Small intestine (tissue), 7 donors: Measurements from ENCODE around the gene WDR1. TPM values are rescaled to one million over a fixed set of nuclear protein-coding genes. Genes with fewer than 3 reads are reported as not detected.

Experiments used
- DNase-seq, 2 donors: peaks; one replicate each; pipeline versions ENCODE4 v3.0.0 to v3.0.0-alpha.2; 2013
- FAIRE-seq: peaks from 2 replicates; lab custom pipeline; 2012; peaks lifted over from hg19 to GRCh38; lab: Jason Lieb, UNC
- H3K27ac ChIP-seq, 3 donors: one replicate each; pipeline ENCODE4 v1.5.1; 2013; ENCODE audit warnings: low read length in 2 of 3, mild to moderate bottlenecking in 2 of 3, control low read depth in 1 of 3, inconsistent platforms in 1 of 3, low read depth in 1 of 3, moderate library complexity in 1 of 3
- H3K27me3 ChIP-seq, 3 donors: one replicate each; pipeline ENCODE4 v1.6.1; 2013; ENCODE audit warnings: low read length in 3 of 3, inconsistent platforms in 1 of 3; ENCODE audit not compliant: control insufficient read depth in 3 of 3, insufficient read depth in 3 of 3
- H3K36me3 ChIP-seq, 3 donors: one replicate each; pipeline ENCODE4 v1.6.1; 2013; ENCODE audit warnings: low read length in 3 of 3, inconsistent platforms in 1 of 3, low read depth in 1 of 3, mild to moderate bottlenecking in 1 of 3, moderate library complexity in 1 of 3; ENCODE audit not compliant: control insufficient read depth in 3 of 3, insufficient read depth in 2 of 3
- H3K4me1 ChIP-seq, 3 donors: one replicate each; pipeline ENCODE4 v1.6.1; 2013; ENCODE audit warnings: low read length in 2 of 3, inconsistent platforms in 1 of 3, low read depth in 1 of 3, mild to moderate bottlenecking in 1 of 3, moderate library complexity in 1 of 3; ENCODE audit not compliant: control insufficient read depth in 3 of 3, insufficient read depth in 2 of 3
- H3K4me3 ChIP-seq, 3 donors: one replicate each; pipeline ENCODE4 v1.5.1; 2013; ENCODE audit warnings: low read length in 3 of 3, control low read depth in 1 of 3, inconsistent platforms in 1 of 3, low read depth in 1 of 3, mild to moderate bottlenecking in 1 of 3, moderate library complexity in 1 of 3
- H3K9me3 ChIP-seq, 2 donors: one replicate each; pipeline ENCODE4 v1.6.1; 2013; ENCODE audit warnings: low read depth in 1 of 2, low read length in 1 of 2; ENCODE audit not compliant: control insufficient read depth in 2 of 2, insufficient read depth in 1 of 2
- WGBS, 3 donors: extraction: QIAGEN DNeasy Blood & Tissue Kit; methylation state at CpG; one replicate each; pipeline ENCODE4 v1.1.7; 2013; 5-methylcytosine and 5-hydroxymethylcytosine counted together
- polyA plus RNA-seq, 4 donors: library from polyadenylated mRNA; stranded (reverse) in 3 of 4; unstranded in 1 of 4; fragments of 200-250 nt in 3 of 4; fragments of 120-200 nt in 1 of 4; gene quantifications; one replicate each; pipeline versions ENCODE4 v1.2.1 to v1.2.3, GENCODE V29; 2013
- donor health status: healthy with polysubstance abuse.
- donor health status: control.
- donor health status: control.
- donor health status: Bipolar disorder and iron deficiency.
- donor health status: healthy.

WDR1 gene
- polyA plus RNA-seq, 4 donors = 147 to 196 (median 165) TPM

DNA sequence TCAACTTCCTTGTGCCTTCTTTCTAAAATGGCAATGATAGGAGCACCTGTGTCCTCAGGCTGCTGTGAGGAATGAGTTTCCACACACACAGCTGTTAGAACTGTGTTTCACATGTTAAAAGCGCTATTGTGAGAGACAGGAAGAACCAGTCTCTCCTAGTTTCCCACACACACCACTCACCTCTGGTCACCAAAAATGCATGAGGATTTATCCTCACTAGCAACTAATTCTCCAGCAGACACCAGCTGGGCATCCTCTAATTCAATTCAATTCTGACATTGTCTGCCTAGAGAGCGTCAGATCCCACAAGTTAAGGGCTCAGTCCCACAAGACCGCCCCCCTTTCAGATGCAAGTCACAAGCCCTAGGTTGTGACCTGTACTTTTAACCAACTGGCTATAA is 66.3 kb downstream of the WDR1 start:
- 86 to 94% (median 94%) methylated on average over 3 of the region's 3 CpGs for WGBS, 3 donors
- no peak for FAIRE-seq
- Histone ChIP-seq H3K36me3 (no peaks in the 10 kb centered on the region), H3K27ac (no peak overlapping the region), H3K9me3 (no peaks in the 10 kb centered on the region), H3K4me3 (no peak overlapping the region), H3K4me1 (peaks cover 2 to 28% (median 3%) of the 10 kb centered on the region in 3 donors), H3K27me3 (no peaks in the 10 kb centered on the region)
- no peak for DNase-seq

DNA sequence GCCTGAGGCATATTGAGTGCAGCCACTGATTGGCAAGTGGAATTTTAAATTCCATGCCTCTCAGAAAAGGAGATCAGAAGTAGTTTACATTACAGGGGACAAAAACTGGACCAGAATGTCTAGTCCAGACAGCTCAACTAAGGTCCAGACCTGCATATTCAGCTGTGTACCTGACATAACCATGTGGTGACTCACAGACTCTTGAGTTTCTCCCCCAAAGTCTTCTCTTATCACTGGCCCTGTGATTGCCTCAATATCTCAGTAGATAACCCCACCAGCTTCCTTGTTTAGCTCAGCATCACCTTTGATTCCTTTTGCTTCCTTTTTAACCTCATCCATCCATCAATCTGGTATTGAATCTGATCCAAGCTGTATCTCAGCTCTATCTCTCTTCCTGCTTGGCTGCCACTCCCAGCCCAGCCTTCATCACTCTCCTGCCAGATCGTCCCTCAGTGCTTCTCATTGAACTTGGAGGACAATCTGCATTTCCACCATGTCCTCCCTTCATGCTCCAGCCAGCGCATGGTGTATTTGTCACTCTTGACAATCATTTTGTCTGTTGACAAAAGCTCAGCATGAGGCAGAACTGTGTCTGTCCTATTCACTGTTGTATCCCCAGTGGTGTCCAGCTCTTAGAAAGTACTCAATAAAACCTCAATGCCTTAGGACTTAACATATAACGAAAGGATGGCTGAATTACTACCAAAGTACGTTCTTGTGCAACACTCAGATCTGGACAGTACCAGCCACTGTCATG is 67.5 kb downstream of the WDR1 start:
- FAIRE-seq = no peak

DNA sequence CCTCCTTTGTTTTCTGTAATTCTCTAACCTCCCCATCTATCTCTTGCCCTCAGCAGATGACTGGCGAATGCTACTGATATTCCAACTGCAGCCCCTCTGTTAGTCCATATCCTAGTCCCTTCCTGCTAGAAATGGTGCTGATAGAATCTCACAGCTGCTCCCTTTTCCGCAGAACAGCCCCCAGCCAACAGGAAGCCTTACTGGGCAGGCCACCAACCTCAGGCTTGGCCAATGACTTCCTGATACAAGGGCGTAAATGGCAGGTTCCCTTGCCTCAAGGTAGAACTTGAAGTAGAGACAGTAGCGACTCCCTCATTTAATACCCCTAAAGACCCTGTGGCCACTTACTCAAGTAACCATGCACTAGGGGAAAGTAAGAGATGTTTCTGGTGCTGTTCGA is 68.6 kb downstream of the WDR1 start:
- DNase-seq (no peak), FAIRE-seq (no peak)
- no peak overlapping the region for H3K27ac ChIP-seq
- no peaks in the 10 kb centered on the region for H3K27me3 ChIP-seq
- no peaks in the 10 kb centered on the region for H3K36me3 ChIP-seq
- H3K4me1 ChIP-seq = peaks cover 2 to 32% (median 3%) of the 10 kb centered on the region in 3 donors
- H3K9me3 ChIP-seq = no peaks in the 10 kb centered on the region
- H3K4me3 ChIP-seq = no peak overlapping the region
- 77 to 87% (median 86%) methylated on average over 5 of the region's 5 CpGs for WGBS, 3 donors

More for the DNA sequence above, 67.5 kb downstream of the WDR1 start:
- 50 to 59% (median 53%) methylated on average over 4 of the region's 4 CpGs for WGBS, 3 donors
- H3K4me3 ChIP-seq = no peak overlapping the region
- DNase-seq = peak; percentile 56 to 68
- H3K36me3 ChIP-seq = no peaks in the 10 kb centered on the region
- H3K9me3 ChIP-seq = no peaks in the 10 kb centered on the region
- no peak overlapping the region for H3K27ac ChIP-seq
- H3K27me3 ChIP-seq = no peaks in the 10 kb centered on the region
- peaks cover 2 to 32% (median 3%) of the 10 kb centered on the region in 3 donors for H3K4me1 ChIP-seq

DNA sequence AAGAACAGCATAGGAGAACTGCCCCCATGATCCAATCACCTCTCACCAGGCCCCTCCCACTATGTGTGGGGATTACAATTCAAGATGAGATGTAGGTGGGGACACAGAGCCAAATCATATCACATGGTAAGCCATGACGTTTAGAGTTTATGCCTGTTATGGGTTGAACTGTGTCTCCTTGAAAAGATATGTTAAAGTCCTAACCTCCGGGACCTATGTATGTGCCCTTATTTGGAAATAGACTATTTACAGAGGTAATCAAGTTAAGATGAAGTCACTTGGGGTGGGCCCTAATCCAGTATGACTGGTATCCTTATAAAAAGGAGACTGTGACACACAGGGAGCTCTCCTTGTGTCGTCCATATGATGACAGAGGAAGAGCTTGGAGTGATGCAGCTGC is 70.1 kb downstream of the WDR1 start:
- WGBS, 3 donors = 56 to 66% (median 65%) methylated on average over 3 of the region's 3 CpGs
- no peak for FAIRE-seq

DNA sequence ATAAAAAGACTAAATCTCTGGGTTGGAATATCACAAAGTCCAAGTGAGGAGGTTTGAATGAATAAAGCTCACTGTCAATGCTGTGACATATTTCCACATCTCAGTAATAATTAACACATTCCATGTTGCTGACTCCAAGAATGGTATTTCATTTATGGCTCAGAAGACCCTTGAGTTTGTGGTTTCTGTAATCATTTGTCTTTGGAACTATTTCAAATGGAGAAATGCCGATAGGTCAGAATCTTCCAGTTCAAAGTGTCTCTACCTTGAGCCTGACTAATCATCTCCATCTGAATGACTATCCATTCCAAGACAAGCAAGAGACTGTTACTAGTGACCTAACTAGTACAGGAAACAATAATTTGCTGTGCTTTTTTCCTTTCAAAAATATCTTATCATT is 71.1 kb downstream of the WDR1 start:
- Histone ChIP-seq H3K36me3 (no peaks in the 10 kb centered on the region), H3K27me3 (no peaks in the 10 kb centered on the region), H3K4me1 (peaks cover 2 to 32% (median 3%) of the 10 kb centered on the region in 3 donors), H3K9me3 (no peaks in the 10 kb centered on the region), H3K27ac (peak overlapping the region in 1 of 3 donors; percentile 55), H3K4me3 (no peak overlapping the region)
- FAIRE-seq (no peak), DNase-seq (peak; percentile 18 to 86)
- 46 to 50% (median 48%) methylated on average over 1 of the region's 1 CpG for WGBS, 3 donors

More for the DNA sequence above, 70.1 kb downstream of the WDR1 start:
- Histone ChIP-seq H3K4me3 (no peak overlapping the region), H3K27me3 (no peaks in the 10 kb centered on the region), H3K4me1 (peaks cover 2 to 32% (median 3%) of the 10 kb centered on the region in 3 donors), H3K27ac (peak overlapping the region in 1 of 3 donors; percentile 55), H3K36me3 (no peaks in the 10 kb centered on the region), H3K9me3 (no peaks in the 10 kb centered on the region)
- peak in 1 of 2 donors; percentile 32 for DNase-seq

DNA sequence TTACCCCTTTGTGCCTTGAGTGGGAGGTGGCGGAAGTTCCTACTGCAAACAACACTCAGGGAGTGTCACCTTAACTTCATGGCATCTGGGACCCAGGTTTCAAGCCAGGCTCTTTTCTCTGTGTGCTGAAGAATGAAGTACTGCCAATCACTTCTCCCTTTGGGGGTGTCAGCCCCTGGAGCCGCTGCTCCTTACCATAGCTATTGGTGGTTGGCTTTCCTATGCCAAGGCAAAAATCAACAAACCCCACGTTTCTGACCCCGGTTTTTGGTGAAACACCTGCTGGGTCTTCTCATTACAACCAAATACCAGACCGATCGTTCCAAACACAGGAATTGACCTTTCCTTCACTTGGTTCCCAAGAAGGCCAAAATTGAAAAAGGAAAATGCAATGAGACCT is 75.6 kb downstream of the WDR1 start:
- DNase-seq = no peak
- WGBS, 3 donors = 81 to 88% (median 83%) methylated on average over 6 of the region's 6 CpGs
- Histone ChIP-seq H3K27ac (no peak overlapping the region), H3K27me3 (no peaks in the 10 kb centered on the region), H3K4me3 (no peak overlapping the region), H3K9me3 (no peaks in the 10 kb centered on the region), H3K36me3 (no peaks in the 10 kb centered on the region), H3K4me1 (peaks cover 0 to 4% (median 0%) of the 10 kb centered on the region in 3 donors)
- FAIRE-seq = no peak

DNA sequence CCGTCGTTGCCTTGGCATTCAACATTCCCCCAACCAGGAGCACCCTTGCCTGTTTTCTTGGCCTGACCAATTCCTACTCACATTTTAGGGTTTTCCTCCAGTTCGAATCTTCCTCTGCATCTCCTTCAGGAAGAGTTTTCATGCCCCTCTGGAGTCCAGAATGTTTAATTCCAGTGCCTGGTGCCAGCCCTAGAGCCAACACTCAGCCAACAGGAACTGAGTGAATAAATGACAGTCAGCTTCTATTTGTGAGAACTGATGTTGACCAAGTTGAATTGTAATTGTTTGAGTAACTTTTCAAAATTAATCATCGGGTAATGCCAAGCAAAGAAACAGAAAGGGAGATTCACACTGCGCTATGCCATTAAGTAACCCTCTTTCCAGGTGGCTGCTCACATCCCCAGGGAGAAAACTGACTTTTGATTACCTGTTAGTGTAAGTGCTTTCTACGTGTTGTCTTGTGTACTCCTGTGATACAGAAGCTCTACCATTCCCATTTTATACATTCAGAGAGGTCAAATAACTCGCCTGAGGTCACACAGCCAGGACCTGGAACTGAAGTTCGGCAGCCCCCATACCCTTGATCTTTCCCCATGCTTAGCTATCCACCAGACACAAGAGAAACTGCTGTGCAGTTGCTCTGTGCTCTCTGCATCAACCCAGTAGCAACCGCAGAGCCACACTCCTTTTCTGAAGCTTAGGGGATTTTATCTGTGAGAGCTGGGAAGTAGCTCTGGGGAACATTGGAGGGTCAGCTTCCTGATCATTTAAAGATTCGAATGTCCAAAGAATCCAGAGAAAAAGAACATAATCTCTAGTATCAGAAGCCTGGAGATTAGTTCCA is 76.3 kb downstream of the WDR1 start:
- Histone ChIP-seq H3K4me1 (peaks cover 0 to 4% (median 0%) of the 10 kb centered on the region in 3 donors), H3K4me3 (no peak overlapping the region), H3K36me3 (no peaks in the 10 kb centered on the region), H3K27ac (no peak overlapping the region), H3K9me3 (no peaks in the 10 kb centered on the region), H3K27me3 (no peaks in the 10 kb centered on the region)
- 84 to 89% (median 85%) methylated on average over 10 of the region's 10 CpGs for WGBS, 3 donors
- no peak for FAIRE-seq
- DNase-seq = no peak

DNA sequence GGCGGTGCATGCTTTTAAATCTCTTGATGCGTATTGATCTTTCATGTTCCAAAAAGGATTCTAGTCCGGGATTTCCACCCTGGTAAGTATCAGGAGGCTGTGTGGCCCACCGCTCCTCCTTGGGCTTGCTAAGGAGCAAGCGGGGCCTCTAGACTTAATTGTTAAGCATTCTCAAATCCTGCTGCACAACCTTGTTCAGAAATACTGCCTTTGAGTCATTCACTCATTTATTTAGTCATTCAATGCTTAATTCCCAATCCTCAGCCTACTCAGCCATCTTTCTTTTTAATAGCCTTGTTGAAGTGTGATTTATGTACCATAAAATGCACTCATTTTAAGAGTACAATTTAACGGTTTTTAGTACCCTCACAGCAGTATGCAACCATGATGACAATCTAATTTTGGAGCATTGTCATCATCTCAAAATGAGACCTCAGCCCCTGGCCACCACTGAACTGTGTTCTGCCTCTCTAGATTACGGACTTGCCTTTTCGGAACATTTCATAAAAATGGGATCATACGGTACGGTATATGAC is 79.7 kb downstream of the WDR1 start:
- no peak overlapping the region for H3K27ac ChIP-seq

More for the DNA sequence above, 79.7 kb downstream of the WDR1 start:
- Histone ChIP-seq H3K27me3 (no peaks in the 10 kb centered on the region), H3K9me3 (no peaks in the 10 kb centered on the region), H3K4me1 (peaks cover 0 to 13% (median 3%) of the 10 kb centered on the region in 3 donors), H3K36me3 (no peaks in the 10 kb centered on the region), H3K4me3 (no peak overlapping the region)
- no peak for DNase-seq
- WGBS, 3 donors = 80 to 92% (median 91%) methylated on average over 10 of the region's 10 CpGs
- no peak for FAIRE-seq
